Measurements from ENCODE around the gene C8A. TPM values are rescaled to one million over a fixed set of nuclear protein-coding genes. Genes with fewer than 3 reads are reported as not detected.
A peak's percentile ranks its signal among the peaks of the same experiment; 100 is the strongest.

Gene C8A
- polyA plus RNA-seq, 1 experiment = not detected

GRCh38 chr1:56820755-56821461 is 33.7 kb upstream of the C8A start:
- CTCF ChIA-PET = interaction anchor here (0.5 to 2.9 kb wide), 48 partner anchors 10 to 1877 kb away, joined by 3 to 41 read pairs (median 4); no protein-coding TSS in a partner anchor
- no peaks in the 10 kb centered on the region for H3K27me3 ChIP-seq (ENCODE audit: control insufficient read depth, insufficient read depth, low read length)
- DNase-seq (ENCODE audit: low read depth, low spot score) = peak; percentile 64
- POLR2A ChIA-PET = interaction anchor here (1.5 kb wide), 1 partner anchor 242 kb away, joined by 4 read pairs; the partner anchor contains the start of gene PLPP3
- TF ChIP-seq CTCF (IDR thresholded peaks at IDR 0.05; ENCODE audit: low read depth, low read length) = peak; percentile 100
- no peaks in the 10 kb centered on the region for H3K9me3 ChIP-seq (ENCODE audit: control insufficient read depth, insufficient read depth, low read length)
- no peak overlapping the region for H3K27ac ChIP-seq (ENCODE audit: low read depth, low read length)
- no peak overlapping the region; the same call in 1 of the 2 replicates for H3K4me3 ChIP-seq (ENCODE audit: low read depth, low read length)

- ChIA-PET POLR2A (interaction anchor here (1.5 kb wide), 1 partner anchor 242 kb away, joined by 4 read pairs; the partner anchor contains the start of gene PLPP3), CTCF (interaction anchor here (0.5 to 2.9 kb wide), 37 partner anchors 10 to 1539 kb away, joined by 3 to 41 read pairs (median 5); no protein-coding TSS in a partner anchor)
- no peaks in the 10 kb centered on the region for H3K9me3 ChIP-seq (ENCODE audit: control insufficient read depth, insufficient read depth, low read length)
- DNase-seq (ENCODE audit: low read depth, low spot score) = no peak
- H3K4me3 ChIP-seq (ENCODE audit: low read depth, low read length) = no peak overlapping the region
- TF ChIP-seq CTCF (IDR thresholded peaks at IDR 0.05; ENCODE audit: low read depth, low read length) = no peak
- no peak overlapping the region for H3K27ac ChIP-seq (ENCODE audit: low read depth, low read length)
- no peaks in the 10 kb centered on the region for H3K27me3 ChIP-seq (ENCODE audit: control insufficient read depth, insufficient read depth, low read length)
These were observed 33.2 kb upstream of the C8A start for GRCh38 chr1:56821462-56821797.

DNA sequence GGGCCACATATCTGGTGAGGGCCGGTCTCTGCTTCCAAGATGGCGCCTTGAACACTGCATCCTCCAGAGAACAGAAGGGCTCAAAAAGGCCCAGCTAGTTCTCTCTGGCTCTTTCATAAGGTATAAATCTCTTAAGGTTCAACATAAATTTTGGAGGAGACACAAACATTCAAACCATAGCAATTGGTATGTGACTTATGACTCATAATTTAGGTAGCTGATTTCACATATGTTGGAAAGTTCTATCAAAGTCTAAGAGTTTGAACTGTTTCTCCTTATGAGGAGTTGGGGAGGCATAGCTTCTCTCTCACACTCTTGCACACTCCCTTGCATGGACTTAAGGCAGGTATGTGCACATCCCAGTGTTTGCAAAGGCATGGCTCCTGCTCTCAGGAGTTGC is 30.3 kb upstream of the C8A start:
- peak; percentile 18 for DNase-seq (ENCODE audit: low read depth, low spot score)
- Histone ChIP-seq H3K27ac (ENCODE audit: low read depth, low read length) (no peak overlapping the region), H3K4me3 (ENCODE audit: low read depth, low read length) (no peak overlapping the region), H3K27me3 (ENCODE audit: control insufficient read depth, insufficient read depth, low read length) (no peaks in the 10 kb centered on the region), H3K9me3 (ENCODE audit: control insufficient read depth, insufficient read depth, low read length) (no peaks in the 10 kb centered on the region)
- POLR2A ChIA-PET = no interaction called here
- no peak for TF ChIP-seq CTCF (IDR thresholded peaks at IDR 0.05; ENCODE audit: low read depth, low read length)
- CTCF ChIA-PET = interaction anchor here (0.6 to 1.1 kb wide), 2 partner anchors 144 to 310 kb away, joined by 3 to 4 read pairs; no protein-coding TSS in a partner anchor

- CTCF ChIA-PET = interaction anchor here (1.1 kb wide), 1 partner anchor 144 kb away, joined by 4 read pairs; no protein-coding TSS in a partner anchor
- POLR2A ChIA-PET = no interaction called here
- H3K4me3 ChIP-seq (ENCODE audit: low read depth, low read length) = no peak overlapping the region
- H3K9me3 ChIP-seq (ENCODE audit: control insufficient read depth, insufficient read depth, low read length) = no peaks in the 10 kb centered on the region
- DNase-seq (ENCODE audit: low read depth, low spot score) = no peak
- H3K27ac ChIP-seq (ENCODE audit: low read depth, low read length) = no peak overlapping the region
- TF ChIP-seq CTCF (IDR thresholded peaks at IDR 0.05; ENCODE audit: low read depth, low read length) = no peak
- no peaks in the 10 kb centered on the region for H3K27me3 ChIP-seq (ENCODE audit: control insufficient read depth, insufficient read depth, low read length)
These were observed 29.7 kb upstream of the C8A start for GRCh38 chr1:56824938-56825337.

- Histone ChIP-seq H3K27me3 (ENCODE audit: control insufficient read depth, insufficient read depth, low read length) (no peaks in the 10 kb centered on the region), H3K9me3 (ENCODE audit: control insufficient read depth, insufficient read depth, low read length) (no peaks in the 10 kb centered on the region), H3K4me3 (ENCODE audit: low read depth, low read length) (no peak overlapping the region), H3K27ac (ENCODE audit: low read depth, low read length) (no peak overlapping the region)
- DNase-seq (ENCODE audit: low read depth, low spot score) = no peak
- no peak for TF ChIP-seq CTCF (IDR thresholded peaks at IDR 0.05; ENCODE audit: low read depth, low read length)
- ChIA-PET CTCF (no interaction called here), POLR2A (no interaction called here)
These were observed 29.2 kb upstream of the C8A start for GRCh38 chr1:56825436-56825835.
